Thyroid gland (tissue), 4 donors: ENCODE results near the gene PHLPP1. TPM values are rescaled to one million over a fixed set of nuclear protein-coding genes. Genes with fewer than 3 reads are reported as not detected.

Experiments
- DNase-seq, 2 donors: peaks; one replicate each; pipeline ENCODE4 v3.0.0-alpha.2; 2019
- H3K27ac ChIP-seq, 3 donors: fragments of 200-600 bp; sonication (generic); 1 replicate in 2 of 3; 2 replicates in 1 of 3; pipeline ENCODE4 v1.5.1; 2016 to 2019; ENCODE audit warnings: mild to moderate bottlenecking in 1 of 3, moderate library complexity in 1 of 3
- H3K27me3 ChIP-seq: fragments of 200-600 bp; sonication (generic); one replicate; pipeline ENCODE4 v1.5.1; 2019
- H3K36me3 ChIP-seq, 2 donors: fragments of 200-600 bp; sonication (generic); one replicate each; pipeline ENCODE4 v1.5.1; 2016 to 2019
- H3K4me1 ChIP-seq, 2 donors: fragments of 200-600 bp; sonication (generic); one replicate each; pipeline ENCODE4 v1.5.1; 2017 to 2019
- H3K4me3 ChIP-seq, 3 donors: fragments of 200-600 bp; sonication (generic); replicated peaks in 1 of 3; 1 replicate in 2 of 3; 2 replicates in 1 of 3; pipeline ENCODE4 v1.5.1; 2016; ENCODE audit warnings: mild to moderate bottlenecking in 1 of 3
- H3K9me3 ChIP-seq: fragments of 200-600 bp; sonication (generic); one replicate; pipeline ENCODE4 v1.5.1; 2017
- POLR2A ChIP-seq, 2 donors: fragments of 450-650 bp; IDR thresholded peaks; one replicate each; pipeline ENCODE4 v1.6.1; 2017; ENCODE audit warnings: antibody characterized with exemption in 2 of 2, mild to moderate bottlenecking in 2 of 2, moderate library complexity in 1 of 2
- WGBS, 2 donors: methylation state at CpG; one replicate each; pipeline ENCODE4 v1.1.5; 2017; 5-methylcytosine and 5-hydroxymethylcytosine counted together
- intact Hi-C: fragments of 100-400 bp; cut with DNase I; formaldehyde crosslinking; loops from one replicate; pipeline ENCODE4 v1.15.1; 2023
- total RNA-seq, 4 donors: library from RNA; depleted of rRNA; stranded (reverse); fragments of >200 nt; gene quantifications; one replicate each; pipeline ENCODE4 v1.2.3, GENCODE V29; 2016
- TF ChIP-seq, protein P1 (sequence below), 6 experiments: fragments of 200-600 bp in 3 of 6; fragments of 450-650 bp in 3 of 6; sonication (generic) in 3 of 6; IDR thresholded peaks; one replicate each; pipeline ENCODE4 v1.5.1; 2016 to 2019; ENCODE audit warnings: antibody characterized with exemption in 6 of 6, mild to moderate bottlenecking in 2 of 6, inconsistent platforms in 1 of 6, moderate library complexity in 1 of 6

PHLPP1 gene
- total RNA-seq, 4 donors from 2014 or later, result 14.6 to 22.7 (median 20.4) TPM

DNA sequence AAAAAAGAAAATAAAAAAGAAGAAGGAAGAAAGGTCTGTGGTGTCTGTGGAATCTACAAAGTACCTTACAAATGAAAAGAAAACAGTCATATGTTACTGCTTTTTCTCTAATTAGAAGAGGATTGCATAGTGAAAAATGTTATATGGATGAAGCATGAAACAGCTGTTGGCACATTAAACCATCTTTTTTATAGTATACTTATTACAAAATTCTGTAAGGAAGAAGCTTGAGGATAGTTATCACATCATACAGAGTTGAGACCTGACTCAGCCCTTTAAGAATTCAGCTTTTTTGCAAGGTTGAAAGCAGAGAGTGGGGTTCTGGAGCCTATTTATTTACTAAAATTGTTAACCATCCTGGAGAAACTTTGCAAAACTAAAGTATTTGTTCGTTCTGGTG, 222.7 kb downstream of the PHLPP1 start:
- no peak overlapping the region for H3K27ac ChIP-seq
- TF ChIP-seq, protein P1, sequence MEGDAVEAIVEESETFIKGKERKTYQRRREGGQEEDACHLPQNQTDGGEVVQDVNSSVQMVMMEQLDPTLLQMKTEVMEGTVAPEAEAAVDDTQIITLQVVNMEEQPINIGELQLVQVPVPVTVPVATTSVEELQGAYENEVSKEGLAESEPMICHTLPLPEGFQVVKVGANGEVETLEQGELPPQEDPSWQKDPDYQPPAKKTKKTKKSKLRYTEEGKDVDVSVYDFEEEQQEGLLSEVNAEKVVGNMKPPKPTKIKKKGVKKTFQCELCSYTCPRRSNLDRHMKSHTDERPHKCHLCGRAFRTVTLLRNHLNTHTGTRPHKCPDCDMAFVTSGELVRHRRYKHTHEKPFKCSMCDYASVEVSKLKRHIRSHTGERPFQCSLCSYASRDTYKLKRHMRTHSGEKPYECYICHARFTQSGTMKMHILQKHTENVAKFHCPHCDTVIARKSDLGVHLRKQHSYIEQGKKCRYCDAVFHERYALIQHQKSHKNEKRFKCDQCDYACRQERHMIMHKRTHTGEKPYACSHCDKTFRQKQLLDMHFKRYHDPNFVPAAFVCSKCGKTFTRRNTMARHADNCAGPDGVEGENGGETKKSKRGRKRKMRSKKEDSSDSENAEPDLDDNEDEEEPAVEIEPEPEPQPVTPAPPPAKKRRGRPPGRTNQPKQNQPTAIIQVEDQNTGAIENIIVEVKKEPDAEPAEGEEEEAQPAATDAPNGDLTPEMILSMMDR (IDR thresholded peaks at IDR 0.05), result no peak
- no peak for TF ChIP-seq POLR2A (IDR thresholded peaks at IDR 0.05)
- H3K4me1 ChIP-seq, result peaks cover 0 to 6% of the 10 kb centered on the region in 2 donors

DNA sequence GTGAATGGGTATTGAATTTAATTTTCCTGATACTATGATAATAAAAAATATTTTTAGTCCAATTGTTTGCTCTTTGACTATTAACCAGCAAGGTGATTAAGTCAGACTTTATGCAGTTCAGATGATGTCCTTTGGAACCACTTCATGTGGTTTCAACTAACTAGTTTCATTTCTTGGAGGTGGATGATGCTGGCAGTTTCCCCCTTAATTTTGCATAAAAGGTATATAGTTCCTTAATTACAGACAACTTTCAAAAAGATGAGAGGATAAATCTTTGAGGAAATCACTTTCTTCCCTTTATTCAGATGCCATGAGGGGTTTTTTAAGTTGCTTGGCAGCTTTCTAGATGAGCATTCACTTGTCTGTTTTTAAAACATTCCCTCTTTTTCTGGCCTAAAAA, 223.1 kb downstream of the PHLPP1 start:
- Histone ChIP-seq H3K4me3 (no peak overlapping the region), H3K36me3 (no peaks in the 10 kb centered on the region), H3K4me1 (peaks cover 0 to 6% of the 10 kb centered on the region in 2 donors), H3K27ac (no peak overlapping the region), H3K9me3 (no peaks in the 10 kb centered on the region), H3K27me3 (no peaks in the 10 kb centered on the region)
- DNase-seq, result no peak
- intact Hi-C loops, result no loop called here
- TF ChIP-seq, protein P1 (IDR thresholded peaks at IDR 0.05), result no peak

More for the DNA sequence above, 222.7 kb downstream of the PHLPP1 start:
- Histone ChIP-seq H3K27me3 (no peaks in the 10 kb centered on the region), H3K9me3 (no peaks in the 10 kb centered on the region), H3K4me3 (no peak overlapping the region), H3K36me3 (no peaks in the 10 kb centered on the region)
- DNase-seq, result no peak
- WGBS, 2 donors, result 43 to 84% methylated on average over 1 of the region's 1 CpG
- intact Hi-C loops, result no loop called here

DNA sequence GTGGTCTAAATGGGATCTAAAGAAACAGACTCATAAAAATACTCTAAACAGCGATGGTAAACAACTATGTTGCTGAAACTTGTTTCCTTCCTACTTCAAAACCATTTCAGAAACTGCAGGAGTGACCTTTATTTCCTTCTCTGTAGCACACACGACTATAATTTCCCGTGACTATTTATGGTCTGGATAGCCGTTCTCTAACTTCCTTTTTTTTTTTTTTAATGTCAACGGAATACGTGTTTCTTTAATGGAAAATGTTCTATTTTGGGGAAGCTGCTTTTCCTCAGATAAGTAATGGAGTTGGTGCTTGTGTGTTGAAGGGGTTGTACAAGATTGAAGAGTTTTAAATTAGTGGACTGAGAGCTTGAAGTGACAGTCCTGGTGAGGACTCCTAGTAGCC, 224.1 kb downstream of the PHLPP1 start:
- Histone ChIP-seq H3K27ac (peak overlapping the region in 1 of 3 donors; percentile 48), H3K4me1 (peaks cover 0 to 6% of the 10 kb centered on the region in 2 donors), H3K27me3 (no peaks in the 10 kb centered on the region), H3K36me3 (no peaks in the 10 kb centered on the region), H3K4me3 (no peak overlapping the region), H3K9me3 (no peaks in the 10 kb centered on the region)
- WGBS, 2 donors, result 55 to 66% methylated on average over 6 of the region's 6 CpGs
- intact Hi-C loops, result no loop called here
- no peak for DNase-seq
- TF ChIP-seq, protein P1 (IDR thresholded peaks at IDR 0.05), result no peak
- no peak for TF ChIP-seq POLR2A (IDR thresholded peaks at IDR 0.05)

DNA sequence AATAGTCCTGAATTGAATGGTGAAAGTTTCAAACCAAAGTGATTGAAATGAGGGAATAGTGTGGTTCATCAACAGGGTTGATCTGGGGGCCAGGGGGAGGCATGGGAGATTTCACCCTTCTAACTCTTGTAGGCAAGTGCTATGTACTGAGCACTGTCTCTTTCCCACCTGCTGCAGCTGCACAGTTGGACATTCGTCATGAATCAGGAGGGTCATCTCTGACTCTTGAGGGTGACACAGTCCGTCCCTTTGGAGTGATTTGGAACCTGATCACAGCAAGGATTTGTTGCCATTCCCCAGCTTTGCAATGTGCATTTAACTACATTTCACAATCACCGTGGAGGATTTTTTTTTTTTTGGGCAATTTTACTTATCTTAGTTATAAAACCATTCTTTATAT, 224.6 kb downstream of the PHLPP1 start:
- intact Hi-C loops, result no loop called here
- DNase-seq, result no peak
- no peak overlapping the region for H3K4me3 ChIP-seq
- no peaks in the 10 kb centered on the region for H3K27me3 ChIP-seq
- H3K4me1 ChIP-seq, result peaks cover 0 to 6% of the 10 kb centered on the region in 2 donors
- no peak for TF ChIP-seq POLR2A (IDR thresholded peaks at IDR 0.05)
- TF ChIP-seq, protein P1 (IDR thresholded peaks at IDR 0.05), result no peak
- no peaks in the 10 kb centered on the region for H3K36me3 ChIP-seq
- WGBS, 2 donors, result 80 to 87% methylated on average over 3 of the region's 3 CpGs
- no peaks in the 10 kb centered on the region for H3K9me3 ChIP-seq
- peak overlapping the region in 1 of 3 donors; percentile 48 for H3K27ac ChIP-seq

DNA sequence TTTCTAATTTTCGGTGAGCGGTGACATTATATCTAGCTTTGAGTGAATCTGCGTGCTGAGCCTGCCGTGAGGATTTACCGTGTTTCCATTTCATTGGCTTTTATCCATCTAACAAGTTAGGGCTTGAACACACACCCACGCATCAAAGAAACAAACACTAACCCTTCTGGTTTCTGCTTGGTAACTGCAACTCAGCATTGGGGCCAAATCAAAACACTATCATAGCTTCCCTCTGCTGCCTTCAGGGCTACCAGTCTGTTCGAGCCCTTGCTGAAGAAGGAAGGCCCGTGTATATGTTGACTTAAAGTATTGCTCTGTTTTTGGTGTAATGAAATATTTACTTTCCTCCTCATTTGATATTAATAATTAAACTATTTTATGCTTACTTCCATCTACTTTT, 227.2 kb downstream of the PHLPP1 start:
- Histone ChIP-seq H3K4me3 (no peak overlapping the region), H3K36me3 (peaks cover 0 to 7% of the 10 kb centered on the region in 2 donors), H3K4me1 (no peaks in the 10 kb centered on the region), H3K9me3 (no peaks in the 10 kb centered on the region), H3K27me3 (no peaks in the 10 kb centered on the region), H3K27ac (no peak overlapping the region)
- TF ChIP-seq POLR2A (IDR thresholded peaks at IDR 0.05), result no peak
- TF ChIP-seq, protein P1 (IDR thresholded peaks at IDR 0.05), result no peak
- 98% methylated on average over 8 of the region's 8 CpGs for WGBS, 2 donors
- intact Hi-C loops, result no loop called here
- DNase-seq, result no peak
